Stimulated activated CD4-positive, alpha-beta T cell treated with anti-CD3 and anti-CD28 coated beads, Interleukin-15, amount 100 ng/mL, for 48 hours (primary cell): Measurements from ENCODE around the gene COL6A3.
A peak's percentile ranks its signal among the peaks of the same experiment; 100 is the strongest.

ENCODE experiments used
- DNase-seq, 2 donors: peaks; one replicate each; pipeline ENCODE4 v3.0.0-alpha.2; 2020; ENCODE audit warnings: low read depth in 2 of 2

Gene COL6A3

GRCh38 chr2:237444071-237444470 is 30.1 kb upstream of the COL6A3 start:
- DNase-seq: no peak

- DNase-seq: peak in 1 of 2 donors; percentile 41
These were observed 27.8 kb upstream of the COL6A3 start for GRCh38 chr2:237441605-237442274.

GRCh38 chr2:237440819-237441281 is 26.9 kb upstream of the COL6A3 start:
- DNase-seq: peak in 1 of 2 donors; percentile 64

GRCh38 chr2:237438080-237438940 is 24.3 kb upstream of the COL6A3 start:
- DNase-seq: no peak

DNA sequence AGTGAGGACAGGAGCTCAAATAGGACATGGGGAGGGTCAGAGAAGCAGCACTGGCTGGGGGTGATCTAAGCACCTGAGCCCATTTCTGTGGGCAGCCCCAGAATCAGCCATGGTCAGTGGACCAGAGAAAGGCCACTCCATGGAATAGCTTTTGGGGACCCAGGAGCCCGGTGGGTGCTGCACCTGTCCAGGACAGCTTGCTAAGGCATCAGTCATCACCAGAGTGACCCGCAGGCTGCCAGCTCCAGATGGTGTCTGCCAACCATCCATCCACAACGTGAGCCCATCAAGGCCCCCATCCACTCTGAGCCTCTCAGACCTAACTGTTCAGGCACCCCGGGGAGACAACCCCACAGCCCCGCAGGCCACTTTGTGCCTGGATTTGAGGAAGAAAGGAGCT is 23.6 kb upstream of the COL6A3 start:
- DNase-seq: no peak

DNA sequence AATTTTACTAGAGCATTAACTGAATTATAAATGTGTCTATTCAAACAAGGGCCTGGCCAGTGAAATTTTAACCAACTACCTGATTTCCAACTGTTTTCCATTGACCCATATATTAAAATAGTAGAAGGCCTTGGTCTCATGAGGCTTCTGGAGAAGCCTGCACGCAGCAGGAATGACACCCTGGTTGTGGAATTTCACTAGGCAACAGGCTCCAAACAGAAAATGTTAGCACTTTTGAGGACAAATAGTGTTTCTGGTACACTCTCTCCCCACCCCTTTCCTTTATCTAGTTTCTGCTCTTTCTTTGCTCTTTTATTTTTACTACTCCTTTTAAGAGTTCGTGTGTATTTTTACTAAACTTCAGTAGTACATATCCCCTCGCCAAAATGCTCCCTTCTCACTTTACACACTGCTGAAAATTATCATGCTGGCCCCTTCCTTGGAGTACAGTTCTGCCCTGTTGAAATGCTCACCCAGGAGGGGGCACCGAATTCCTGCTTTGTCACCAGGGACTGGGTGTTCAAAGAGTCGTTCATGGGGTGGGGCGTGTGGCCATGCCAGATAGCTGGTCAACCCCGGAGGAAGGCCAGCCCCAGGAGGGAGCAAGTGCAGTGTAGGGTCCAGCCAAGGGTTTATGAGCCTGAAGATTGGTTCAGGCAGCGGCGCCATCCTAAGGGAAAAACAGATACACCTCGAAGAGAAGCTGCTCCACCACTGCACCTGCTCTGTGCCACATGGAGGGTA is 22.1 kb upstream of the COL6A3 start:
- no peak for DNase-seq

DNA sequence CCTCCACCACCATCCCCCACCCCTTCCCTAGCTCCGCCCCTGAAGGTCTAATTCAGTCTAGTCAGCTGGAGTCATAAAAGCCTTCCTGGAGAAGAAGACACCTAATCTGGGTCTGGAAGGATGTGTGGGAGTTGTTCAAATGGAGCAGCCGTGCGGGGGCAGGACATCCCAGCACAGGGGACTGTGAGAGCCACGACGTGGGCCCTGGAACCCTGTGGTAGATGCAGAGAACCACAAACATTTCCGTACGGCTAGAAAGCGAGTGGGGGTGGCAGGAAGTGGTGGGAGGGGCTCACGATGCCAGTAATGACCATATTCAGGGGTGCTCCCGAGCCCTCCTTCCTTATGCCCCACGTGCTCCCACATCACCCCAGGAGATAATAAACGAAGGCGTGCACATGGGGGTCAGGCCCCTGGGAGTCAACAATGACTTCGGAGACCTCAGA is 20.9 kb upstream of the COL6A3 start:
- DNase-seq: peak; percentile 83 to 85

- DNase-seq: no peak
These were observed 20.1 kb upstream of the COL6A3 start for GRCh38 chr2:237433920-237434676.

DNA sequence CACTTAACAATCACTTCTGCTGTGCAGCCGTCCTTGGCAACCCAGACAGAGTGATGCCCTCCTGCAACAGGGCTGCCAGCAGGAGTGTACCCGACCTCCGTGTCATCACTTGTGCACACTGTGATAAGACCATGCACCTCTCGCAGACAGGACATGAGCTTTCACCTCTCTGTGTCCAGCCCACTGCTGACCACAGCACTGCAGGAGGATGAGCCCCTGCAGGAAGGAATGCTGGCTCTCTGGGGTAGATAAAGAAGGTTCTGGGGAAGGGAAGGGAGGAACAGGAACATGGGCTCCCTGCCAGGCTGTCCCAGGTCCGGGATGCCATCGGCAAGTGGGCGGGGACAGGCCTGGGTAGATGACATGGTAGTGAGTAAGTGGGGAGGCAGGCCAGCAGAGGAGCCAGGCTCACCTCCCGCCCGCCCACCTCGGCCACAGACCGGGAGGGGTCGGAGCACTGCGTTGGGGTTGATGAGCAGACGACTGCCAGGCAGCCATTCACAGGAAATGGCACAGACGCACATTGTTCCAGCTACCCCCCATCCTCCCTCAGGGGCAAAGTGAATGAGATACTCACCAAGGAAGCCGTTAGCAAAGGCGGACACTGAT is 18.6 kb upstream of the COL6A3 start:
- peak; percentile 89 to 90 for DNase-seq

- no peak for DNase-seq
These were observed 17.9 kb upstream of the COL6A3 start for GRCh38 chr2:237431837-237432236.

GRCh38 chr2:237431372-237431771 is 17.4 kb upstream of the COL6A3 start:
- DNase-seq: no peak

DNA sequence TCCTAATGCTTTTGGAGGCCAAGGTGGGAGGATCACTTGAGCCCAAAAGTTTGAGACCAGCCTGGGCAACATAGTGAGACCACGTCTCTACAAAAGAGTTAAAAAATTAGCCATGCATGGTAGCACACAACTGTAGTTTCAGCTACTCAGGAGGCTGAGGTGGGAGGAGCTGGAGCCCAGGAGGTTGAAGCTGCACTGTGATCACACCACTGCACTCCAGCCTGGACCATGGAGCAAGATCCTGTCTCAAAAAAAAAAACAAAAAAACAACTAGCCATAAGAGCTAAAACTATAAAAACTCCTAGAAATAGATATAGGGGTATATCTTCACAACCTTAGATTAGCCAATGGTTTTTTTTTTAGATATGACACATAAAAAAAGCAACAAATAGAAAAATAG is 16.9 kb upstream of the COL6A3 start:
- DNase-seq: no peak

DNA sequence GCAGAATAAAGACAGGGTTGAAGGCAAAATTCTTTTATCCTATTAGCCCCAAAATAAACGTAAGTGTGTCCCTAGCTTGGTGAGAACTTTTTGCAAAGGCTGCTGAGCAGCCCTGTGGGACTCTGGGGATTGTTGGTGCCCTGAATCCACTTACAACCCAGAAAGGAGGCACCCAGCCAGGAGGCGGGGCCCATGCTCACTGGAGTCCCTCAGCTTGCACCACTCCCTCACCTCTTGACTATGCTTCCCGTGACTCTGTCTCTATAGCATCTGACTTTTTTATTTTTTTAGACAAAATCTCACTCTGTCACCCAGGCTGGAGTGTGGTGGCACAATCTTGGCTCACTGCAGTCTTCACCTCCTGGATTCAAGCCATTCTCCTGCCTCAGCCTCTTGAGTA is 15.8 kb upstream of the COL6A3 start:
- no peak for DNase-seq

GRCh38 chr2:237427769-237428506 is 14.0 kb upstream of the COL6A3 start:
- DNase-seq: peak; percentile 81 to 86

GRCh38 chr2:237426517-237426916 is 12.6 kb upstream of the COL6A3 start:
- no peak for DNase-seq

DNA sequence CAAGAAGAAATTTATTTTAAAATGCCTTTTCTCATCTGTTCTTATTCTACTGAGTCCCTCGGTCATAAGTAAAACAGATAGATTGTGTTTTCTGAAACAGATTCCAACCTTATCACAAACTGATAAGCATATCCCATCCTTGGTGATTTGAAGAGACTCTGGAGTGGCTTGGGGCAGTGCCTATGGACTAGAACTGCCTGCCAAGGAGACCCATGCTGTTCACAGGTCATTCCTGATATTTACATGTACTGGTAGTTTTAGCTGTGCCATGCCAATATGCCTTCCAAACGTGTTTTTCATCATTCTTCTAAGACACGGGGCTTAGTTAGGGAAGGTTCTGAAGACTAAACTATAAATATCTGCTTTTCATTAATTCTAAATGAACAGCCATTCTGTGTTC is 11.4 kb upstream of the COL6A3 start:
- no peak for DNase-seq

DNA sequence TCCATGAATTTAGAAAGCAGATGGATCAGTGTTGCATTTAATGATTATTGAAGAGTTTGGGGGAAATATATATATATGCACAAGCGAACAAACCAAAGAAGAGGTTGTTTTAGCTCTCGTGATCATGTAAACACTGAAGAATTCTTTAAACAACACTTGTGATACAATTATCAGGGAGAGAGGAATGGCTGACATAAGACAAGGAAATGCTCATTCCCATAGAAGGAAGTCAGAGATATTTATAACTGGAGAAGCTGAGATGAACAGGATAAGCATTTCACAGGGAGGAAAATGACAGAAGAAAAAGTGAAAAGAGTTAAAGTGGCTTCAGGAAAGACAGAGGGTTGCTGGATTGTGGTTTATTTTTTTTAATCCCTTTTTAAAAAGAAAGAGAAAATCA is 10.6 kb upstream of the COL6A3 start:
- no peak for DNase-seq

DNA sequence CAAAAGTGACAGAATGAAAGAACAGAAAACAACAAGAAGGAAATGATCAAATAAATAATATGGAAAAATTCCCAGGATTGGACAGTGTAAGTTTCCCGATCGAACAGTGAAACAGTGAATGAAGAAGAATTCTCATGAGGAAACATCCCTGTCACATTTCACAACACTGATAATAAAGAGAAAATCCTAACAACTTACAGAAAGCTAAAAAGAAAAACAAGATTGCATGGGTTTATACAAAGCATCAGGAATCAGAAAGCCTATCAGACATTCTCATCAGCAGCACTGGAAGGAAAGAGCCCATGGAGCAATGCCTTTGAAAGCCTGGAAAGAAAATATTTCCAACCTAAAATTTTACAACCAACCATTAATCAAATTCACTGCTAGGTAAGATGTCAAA is 9.9 kb upstream of the COL6A3 start:
- no peak for DNase-seq

DNA sequence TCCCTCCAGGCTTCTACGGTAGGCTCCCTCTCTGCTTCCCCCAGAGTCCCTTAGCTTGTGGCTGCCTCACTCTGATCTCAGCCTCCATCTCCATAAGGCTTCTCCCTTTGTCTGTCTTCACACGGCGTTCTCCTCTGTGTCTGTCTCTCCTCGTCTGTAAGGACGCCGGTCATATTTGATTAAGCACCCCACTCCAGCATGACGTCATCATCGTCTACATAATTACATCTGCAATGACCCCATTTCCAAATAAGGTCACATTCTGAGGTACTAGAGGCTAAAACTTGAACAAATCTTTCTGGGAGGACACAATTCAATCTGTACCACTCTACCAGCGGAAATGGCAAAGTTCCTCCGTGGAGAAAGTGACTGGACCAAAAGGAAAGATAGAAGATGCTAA is 8.3 kb upstream of the COL6A3 start:
- no peak for DNase-seq

GRCh38 chr2:237421542-237422116 is 7.7 kb upstream of the COL6A3 start:
- peak in 1 of 2 donors; percentile 78 for DNase-seq
